GM19351 (cell line): ENCODE measurements around the gene ATP8A1.
"Not testable (repeated sequence)": the region's sequence is repeated elsewhere in the genome, so short reads cannot be mapped to it uniquely, and the experiment has no call there.

ENCODE experiments used
- ATAC-seq: cut with Tn5 transposase; IDR thresholded peaks from one replicate; pipeline ENCODE4 v1.9.1; 2021; ENCODE audit warnings: mild to moderate bottlenecking, moderate library complexity; ENCODE audit not compliant: unreplicated experiment

ATP8A1 gene

GRCh38 chr4:42377497-42377896, 279.4 kb downstream of the ATP8A1 start:
- ATAC-seq = no peak

- ATAC-seq = not testable (repeated sequence)
These were observed 284.6 kb downstream of the ATP8A1 start for GRCh38 chr4:42372303-42372702.

- ATAC-seq = peak; percentile 81
These were observed 285.3 kb downstream of the ATP8A1 start for GRCh38 chr4:42371305-42372252.

- ATAC-seq = no peak
These were observed 287.4 kb downstream of the ATP8A1 start for GRCh38 chr4:42369489-42369888.

- ATAC-seq = no peak
These were observed 289.9 kb downstream of the ATP8A1 start for GRCh38 chr4:42366959-42367358.

GRCh38 chr4:42364266-42365053, 292.4 kb downstream of the ATP8A1 start:
- ATAC-seq = no peak

- ATAC-seq = no peak
These were observed 293.3 kb downstream of the ATP8A1 start for GRCh38 chr4:42363614-42364013.

GRCh38 chr4:42362591-42362990, 294.3 kb downstream of the ATP8A1 start:
- no peak for ATAC-seq

GRCh38 chr4:42361456-42361855, 295.4 kb downstream of the ATP8A1 start:
- no peak for ATAC-seq

GRCh38 chr4:42360256-42360669, 296.6 kb downstream of the ATP8A1 start:
- no peak for ATAC-seq

- ATAC-seq = no peak
These were observed 297.2 kb downstream of the ATP8A1 start for GRCh38 chr4:42359711-42360110.
